HepG2 (cell line): ENCODE measurements around the gene NCKAP1. TPM values are rescaled to one million over a fixed set of nuclear protein-coding genes. Genes with fewer than 3 reads are reported as not detected.

Source experiments
- ATAC-seq: fragments of 200-7000 bp; cut with Tn5 transposase; 3 replicates; pipeline ENCODE4 v1.9.1; 2020; ENCODE audit warnings: mild to moderate bottlenecking, moderate library complexity
- BruUV-seq: library from RNA; stranded (reverse); fragments of 400-500 nt; replicated peaks from 2 replicates; lab custom pipeline; 2021; lab: Mats Ljungman, UMichigan
- CTCF ChIA-PET: fragments of 300-600 bp; formaldehyde crosslinking; extraction: SDS; loops from one replicate; lab custom pipeline; 2021; ENCODE audit warnings: low total read pairs, inconsistent platforms, low intra/inter-chr PET ratio; lab: Yijun Ruan, JAX
- POLR2A ChIA-PET: fragments of 350-600 bp; sonication (Branson Sonifier 250); formaldehyde crosslinking; loops from one replicate; lab custom pipeline; 2020; ENCODE audit warnings: antibody characterized with exemption, inconsistent platforms; lab: Yijun Ruan, JAX
- DNase-seq: peaks from one replicate; pipeline ENCODE4 v3.0.0-alpha.2; 2015; ENCODE audit warnings: low spot score
- FAIRE-seq: peaks from 3 replicates; lab custom pipeline; 2011; peaks lifted over from hg19 to GRCh38; lab: Jason Lieb, UNC
- H2AFZ ChIP-seq: one replicate; pipeline ENCODE4 v1.6.1; 2011; ENCODE audit warnings: low read length, inconsistent platforms
- H3K27ac ChIP-seq: fragments of 300-600 bp; 3 replicates; pipeline ENCODE4 v1.8.0; 2011; ENCODE audit warnings: mixed run types, mild to moderate bottlenecking, mixed read lengths, low read length, inconsistent platforms; ENCODE audit not compliant: insufficient read depth; ENCODE audit errors: extremely low read length
- H3K27me3 ChIP-seq, 2 experiments: fragments of 200-600 bp in 1 of 2; 2 replicates in 1 of 2; 3 replicates in 1 of 2; pipeline versions ENCODE4 v1.6.0 to v1.8.0; 2011; ENCODE audit warnings: low read length in 2 of 2, mild to moderate bottlenecking in 2 of 2, moderate library complexity in 2 of 2, inconsistent platforms in 1 of 2; ENCODE audit not compliant: insufficient read depth in 2 of 2, control insufficient read depth in 1 of 2
- H3K36me3 ChIP-seq, 2 experiments: fragments of 200-600 bp in 1 of 2; replicated peaks in 1 of 2; 2 replicates in 1 of 2; 3 replicates in 1 of 2; pipeline versions ENCODE4 v1.5.1 to v1.8.0; 2011; ENCODE audit warnings: low read length in 2 of 2, inconsistent platforms in 1 of 2; ENCODE audit not compliant: insufficient read depth in 2 of 2, control insufficient read depth in 1 of 2
- H3K4me1 ChIP-seq: 2 replicates; pipeline ENCODE4 v1.5.1; 2012; ENCODE audit warnings: low read length, inconsistent platforms; ENCODE audit not compliant: insufficient read depth
- H3K4me2 ChIP-seq: 2 replicates; pipeline ENCODE4 v1.6.0; 2011; ENCODE audit warnings: low read depth, low read length, inconsistent platforms
- H3K4me3 ChIP-seq, 3 experiments: fragments of 200-600 bp in 1 of 3; sonication (generic), shearing (Covaris generic) in 1 of 3; replicated peaks in 1 of 3; 2 replicates each; pipeline ENCODE4 v1.5.1; 2011 to 2016; ENCODE audit warnings: low read length in 3 of 3, inconsistent platforms in 2 of 3, low read depth in 2 of 3, mild to moderate bottlenecking in 2 of 3, control low read depth in 1 of 3, mixed read lengths in 1 of 3; ENCODE audit not compliant: insufficient read depth in 1 of 3
- H3K79me2 ChIP-seq: one replicate; pipeline ENCODE4 v1.6.1; 2011; ENCODE audit warnings: low read length, inconsistent platforms; ENCODE audit not compliant: insufficient read depth
- H3K9ac ChIP-seq: 2 replicates; pipeline ENCODE4 v1.6.0; 2011; ENCODE audit warnings: mild to moderate bottlenecking, low read depth, low read length, inconsistent platforms; ENCODE audit not compliant: insufficient read depth
- H3K9me3 ChIP-seq: 2 replicates; pipeline ENCODE4 v1.5.1; 2012; ENCODE audit warnings: mild to moderate bottlenecking, low read length
- H4K20me1 ChIP-seq: 2 replicates; pipeline ENCODE4 v1.6.0; 2011; ENCODE audit warnings: inconsistent platforms, mild to moderate bottlenecking, low read length, moderate library complexity; ENCODE audit not compliant: insufficient read depth
- HNF1B ChIP-seq: sonication (generic); formaldehyde crosslinking; IDR thresholded peaks from 2 replicates; pipeline ENCODE4 v1.5.1; 2020; ENCODE audit warnings: mild to moderate bottlenecking, moderate library complexity, missing genetic modification reagents
- RBFOX2 ChIP-seq: fragments of 200-400 bp; formaldehyde crosslinking; IDR thresholded peaks from 2 replicates; pipeline ENCODE4 v1.6.1; 2017; ENCODE audit warnings: low read depth, mild to moderate bottlenecking, low read length
- RORA ChIP-seq: sonication (generic); formaldehyde crosslinking; IDR thresholded peaks from 2 replicates; pipeline ENCODE4 v1.5.0; 2020; ENCODE audit warnings: mild to moderate bottlenecking, missing genetic modification reagents, moderate library complexity
- SCMH1 ChIP-seq: sonication (generic); formaldehyde crosslinking; IDR thresholded peaks from 2 replicates; pipeline ENCODE4 v1.9.0; 2021; ENCODE audit warnings: missing genetic modification reagents, mild to moderate bottlenecking, borderline replicate concordance
- SNAI1 ChIP-seq: sonication (generic); formaldehyde crosslinking; IDR thresholded peaks from 2 replicates; pipeline ENCODE4 v1.5.0; 2020; ENCODE audit warnings: mild to moderate bottlenecking, missing genetic modification reagents, borderline replicate concordance
- ZNF484 ChIP-seq: sonication (generic); formaldehyde crosslinking; IDR thresholded peaks from 2 replicates; pipeline ENCODE4 v1.5.1; 2020; ENCODE audit warnings: mild to moderate bottlenecking, low read depth, missing genetic modification reagents, borderline replicate concordance
- ZNF556 ChIP-seq: sonication (generic); formaldehyde crosslinking; IDR thresholded peaks from 2 replicates; pipeline ENCODE4 v1.4.0; 2020; ENCODE audit warnings: mild to moderate bottlenecking, missing genetic modification reagents, borderline replicate concordance
- ZNF780A ChIP-seq: sonication (generic); formaldehyde crosslinking; IDR thresholded peaks from 2 replicates; pipeline ENCODE4 v1.8.0; 2022; ENCODE audit warnings: mild to moderate bottlenecking, missing genetic modification reagents, moderate library complexity
- WGBS: methylation state at CpG from one replicate; pipeline ENCODE4 v1.1.6; 2017; ENCODE audit warnings: low lambda C conversion rate; 5-methylcytosine and 5-hydroxymethylcytosine counted together
- in situ Hi-C: cut with HindIII; loops from 2 replicates; pipeline ENCODE4 v1.10.0; 2017; ENCODE audit warnings: low pct_unique_long_range_greater_than_20kb; ENCODE audit not compliant: extremely low pct_ligation_motif_present
- intact Hi-C: fragments of 100-400 bp; cut with micrococcal nuclease; formaldehyde crosslinking; loops from one replicate; pipeline ENCODE4 v1.10.0; 2022; ENCODE audit not compliant: unreplicated experiment
- polyA plus RNA-seq, 8 experiments: library from polyadenylated mRNA; depleted of rRNA in 3 of 8; stranded (reverse) in 7 of 8; unstranded in 1 of 8; fragments of >200 nt; fragmentation: Illumina TruSeq in 4 of 8; extraction: Trizol in 4 of 8; gene quantifications; 2 replicates each; pipeline versions ENCODE4 v1.2.1 to v1.2.3, GENCODE V29; 2011 to 2016; ENCODE audit warnings: low read depth in 4 of 8, missing spikeins in 1 of 8, mixed read lengths in 1 of 8; ENCODE audit not compliant: insufficient read depth in 1 of 8
- total RNA-seq, 5 experiments: library from RNA; depleted of rRNA; stranded (reverse); fragments of >200 nt; fragmentation: Illumina TruSeq; extraction: Trizol; gene quantifications; 2 replicates each; pipeline ENCODE4 v1.2.3, GENCODE V29; 2016; ENCODE audit warnings: low read depth in 1 of 5
- TF ChIP-seq, protein P1 (sequence below): sonication (generic); formaldehyde crosslinking; IDR thresholded peaks from 2 replicates; pipeline ENCODE4 v1.4.0; 2020; ENCODE audit warnings: mild to moderate bottlenecking, low read depth, missing genetic modification reagents
- TF ChIP-seq, protein P2 (sequence below): sonication (generic); formaldehyde crosslinking; IDR thresholded peaks from 2 replicates; pipeline ENCODE4 v1.9.0; 2021; ENCODE audit warnings: missing genetic modification reagents, borderline replicate concordance
- TF ChIP-seq, protein P3 (sequence below): sonication (generic); formaldehyde crosslinking; IDR thresholded peaks from 2 replicates; pipeline ENCODE4 v1.8.0; 2022; ENCODE audit warnings: mild to moderate bottlenecking, missing genetic modification reagents

NCKAP1 gene
- total and polyA plus RNA-seq, 2 of the 13 experiments (the other 11 are each of a cell fraction or from before 2014, with no cell fraction given): 72.1 to 96.3 TPM

GRCh38 chr2:183014005-183014404 is 24.3 kb downstream of the NCKAP1 start:
- 99% methylated on average over 2 of the region's 2 CpGs for WGBS
- H3K36me3 ChIP-seq: peaks cover 0 to 6% of the 10 kb centered on the region in 2 experiments; a peak in 2 of 5 replicates
- no peak overlapping the region for H3K4me3 ChIP-seq
- H3K4me1 ChIP-seq: no peaks in the 10 kb centered on the region
- no TSS peak for BruUV-seq
- DNase-seq: no peak
- TF ChIP-seq HNF1B (CRISPR knock-in tag) (no peak), ZNF484 (no peak), SNAI1 (CRISPR knock-in tag) (no peak), ZNF780A (CRISPR knock-in tag) (no peak), RORA (CRISPR knock-in tag) (no peak), ZNF556 (CRISPR knock-in tag) (no peak), SCMH1 (CRISPR knock-in tag) (no peak), RBFOX2 (no peak)
- TF ChIP-seq, protein P1, sequence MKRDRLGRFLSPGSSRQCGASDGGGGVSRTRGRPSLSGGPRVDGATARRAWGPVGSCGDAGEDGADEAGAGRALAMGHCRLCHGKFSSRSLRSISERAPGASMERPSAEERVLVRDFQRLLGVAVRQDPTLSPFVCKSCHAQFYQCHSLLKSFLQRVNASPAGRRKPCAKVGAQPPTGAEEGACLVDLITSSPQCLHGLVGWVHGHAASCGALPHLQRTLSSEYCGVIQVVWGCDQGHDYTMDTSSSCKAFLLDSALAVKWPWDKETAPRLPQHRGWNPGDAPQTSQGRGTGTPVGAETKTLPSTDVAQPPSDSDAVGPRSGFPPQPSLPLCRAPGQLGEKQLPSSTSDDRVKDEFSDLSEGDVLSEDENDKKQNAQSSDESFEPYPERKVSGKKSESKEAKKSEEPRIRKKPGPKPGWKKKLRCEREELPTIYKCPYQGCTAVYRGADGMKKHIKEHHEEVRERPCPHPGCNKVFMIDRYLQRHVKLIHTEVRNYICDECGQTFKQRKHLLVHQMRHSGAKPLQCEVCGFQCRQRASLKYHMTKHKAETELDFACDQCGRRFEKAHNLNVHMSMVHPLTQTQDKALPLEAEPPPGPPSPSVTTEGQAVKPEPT (CRISPR knock-in tag): no peak
- TF ChIP-seq, protein P2, sequence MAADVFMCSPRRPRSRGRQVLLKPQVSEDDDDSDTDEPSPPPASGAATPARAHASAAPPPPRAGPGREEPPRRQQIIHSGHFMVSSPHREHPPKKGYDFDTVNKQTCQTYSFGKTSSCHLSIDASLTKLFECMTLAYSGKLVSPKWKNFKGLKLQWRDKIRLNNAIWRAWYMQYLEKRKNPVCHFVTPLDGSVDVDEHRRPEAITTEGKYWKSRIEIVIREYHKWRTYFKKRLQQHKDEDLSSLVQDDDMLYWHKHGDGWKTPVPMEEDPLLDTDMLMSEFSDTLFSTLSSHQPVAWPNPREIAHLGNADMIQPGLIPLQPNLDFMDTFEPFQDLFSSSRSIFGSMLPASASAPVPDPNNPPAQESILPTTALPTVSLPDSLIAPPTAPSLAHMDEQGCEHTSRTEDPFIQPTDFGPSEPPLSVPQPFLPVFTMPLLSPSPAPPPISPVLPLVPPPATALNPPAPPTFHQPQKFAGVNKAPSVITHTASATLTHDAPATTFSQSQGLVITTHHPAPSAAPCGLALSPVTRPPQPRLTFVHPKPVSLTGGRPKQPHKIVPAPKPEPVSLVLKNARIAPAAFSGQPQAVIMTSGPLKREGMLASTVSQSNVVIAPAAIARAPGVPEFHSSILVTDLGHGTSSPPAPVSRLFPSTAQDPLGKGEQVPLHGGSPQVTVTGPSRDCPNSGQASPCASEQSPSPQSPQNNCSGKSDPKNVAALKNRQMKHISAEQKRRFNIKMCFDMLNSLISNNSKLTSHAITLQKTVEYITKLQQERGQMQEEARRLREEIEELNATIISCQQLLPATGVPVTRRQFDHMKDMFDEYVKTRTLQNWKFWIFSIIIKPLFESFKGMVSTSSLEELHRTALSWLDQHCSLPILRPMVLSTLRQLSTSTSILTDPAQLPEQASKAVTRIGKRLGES: no peak
- TF ChIP-seq, protein P3, sequence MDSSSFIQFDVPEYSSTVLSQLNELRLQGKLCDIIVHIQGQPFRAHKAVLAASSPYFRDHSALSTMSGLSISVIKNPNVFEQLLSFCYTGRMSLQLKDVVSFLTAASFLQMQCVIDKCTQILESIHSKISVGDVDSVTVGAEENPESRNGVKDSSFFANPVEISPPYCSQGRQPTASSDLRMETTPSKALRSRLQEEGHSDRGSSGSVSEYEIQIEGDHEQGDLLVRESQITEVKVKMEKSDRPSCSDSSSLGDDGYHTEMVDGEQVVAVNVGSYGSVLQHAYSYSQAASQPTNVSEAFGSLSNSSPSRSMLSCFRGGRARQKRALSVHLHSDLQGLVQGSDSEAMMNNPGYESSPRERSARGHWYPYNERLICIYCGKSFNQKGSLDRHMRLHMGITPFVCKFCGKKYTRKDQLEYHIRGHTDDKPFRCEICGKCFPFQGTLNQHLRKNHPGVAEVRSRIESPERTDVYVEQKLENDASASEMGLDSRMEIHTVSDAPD (CRISPR knock-in tag): no peak
- TF ChIP-seq, all 625 proteins: peak for 0
- intact Hi-C loops: no loop called here
- Histone ChIP-seq H3K79me2 (peaks cover 92% of the 10 kb centered on the region), H2AFZ (no peak overlapping the region), H3K27ac (no peak overlapping the region), H4K20me1 (peaks cover 7% of the 10 kb centered on the region; the same call in 1 of the 2 replicates), H3K9ac (no peak overlapping the region), H3K9me3 (no peaks in the 10 kb centered on the region), H3K4me2 (no peak overlapping the region), H3K27me3 (no peaks in the 10 kb centered on the region)
- in situ Hi-C loops: no loop called here
- no peak for ATAC-seq
- POLR2A ChIA-PET: no interaction called here
- CTCF ChIA-PET: no interaction called here
- no peak for FAIRE-seq
